Measurements from ENCODE around the gene ARHGAP21.
"Not testable (repeated sequence)": the region's sequence is repeated elsewhere in the genome, so short reads cannot be mapped to it uniquely, and the experiment has no call there.

The ARHGAP21 gene

GRCh38 chr10:24723788-24724380 lies at the start of gene ARHGAP21:
TSS of gene ARHGAP21 (minus strand) at chr10:24723887. CDS start at chr10:24721899, 1,988 bp downstream.
- peak; percentile 85 for DNase-seq

GRCh38 chr10:24771943-24772694 lies 48.4 kb upstream of the ARHGAP21 start:
- no peak for DNase-seq

- DNase-seq = not testable (repeated sequence)
Measured at GRCh38 chr10:24764991-24765390, 41.3 kb upstream of the ARHGAP21 start.

GRCh38 chr10:24762966-24763623 lies 39.4 kb upstream of the ARHGAP21 start:
- DNase-seq = peak; percentile 77

- no peak for DNase-seq
Measured at GRCh38 chr10:24762161-24762924, 38.7 kb upstream of the ARHGAP21 start.

GRCh38 chr10:24759672-24760071 lies 36.0 kb upstream of the ARHGAP21 start:
- DNase-seq = no peak

GRCh38 chr10:24758254-24758653 lies 34.6 kb upstream of the ARHGAP21 start:
- not testable (repeated sequence) for DNase-seq

- no peak for DNase-seq
Measured at GRCh38 chr10:24756283-24756682, 32.6 kb upstream of the ARHGAP21 start.

GRCh38 chr10:24751716-24752115 lies 28.0 kb upstream of the ARHGAP21 start:
- DNase-seq = no peak

- no peak for DNase-seq
Measured at GRCh38 chr10:24750695-24751094, 27.0 kb upstream of the ARHGAP21 start.

GRCh38 chr10:24748214-24748613 lies 24.5 kb upstream of the ARHGAP21 start:
- no peak for DNase-seq

- no peak for DNase-seq
Measured at GRCh38 chr10:24744946-24745345, 21.3 kb upstream of the ARHGAP21 start.

GRCh38 chr10:24740714-24741113 lies 17.0 kb upstream of the ARHGAP21 start:
- no peak for DNase-seq

GRCh38 chr10:24737001-24737400 lies 13.3 kb upstream of the ARHGAP21 start:
- DNase-seq = no peak

- no peak for DNase-seq
Measured at GRCh38 chr10:24731942-24732341, 8.3 kb upstream of the ARHGAP21 start.

- DNase-seq = no peak
Measured at GRCh38 chr10:24730811-24731210, 7.1 kb upstream of the ARHGAP21 start.

GRCh38 chr10:24727786-24728185 lies 4.1 kb upstream of the ARHGAP21 start:
- no peak for DNase-seq

- DNase-seq = no peak
Measured at GRCh38 chr10:24726626-24727025, 2.9 kb upstream of the ARHGAP21 start.

- not testable (repeated sequence) for DNase-seq
Measured at GRCh38 chr10:24726029-24726428, 2.3 kb upstream of the ARHGAP21 start.

GRCh38 chr10:24724381-24725228 lies 918 bp upstream of the ARHGAP21 start:
- DNase-seq = peak; percentile 98

GRCh38 chr10:24723386-24723787 lies 300 bp downstream of the ARHGAP21 start:
- peak; percentile 38 for DNase-seq

Measured in fibroblast of skin of right biceps (primary cell).